HepG2 (cell line): ENCODE measurements around the gene CSTF1. TPM values are rescaled to one million over a fixed set of nuclear protein-coding genes. Genes with fewer than 3 reads are reported as not detected.
A peak's percentile ranks its signal among the peaks of the same experiment; 100 is the strongest.

Source experiments
- ATM ChIP-seq: fragments of 450-650 bp; IDR thresholded peaks from 2 replicates; pipeline ENCODE4 v1.7.1; 2017; ENCODE audit warnings: mild to moderate bottlenecking, borderline replicate concordance
- ETS1 ChIP-seq: sonication (generic); formaldehyde crosslinking; IDR thresholded peaks from 2 replicates; pipeline ENCODE4 v1.4.0; 2020; ENCODE audit warnings: missing genetic modification reagents
- IRX3 ChIP-seq: sonication (generic); formaldehyde crosslinking; IDR thresholded peaks from 2 replicates; pipeline ENCODE4 v1.8.1; 2023; ENCODE audit warnings: mild to moderate bottlenecking, low read depth, missing genetic modification reagents, borderline replicate concordance
- JUND ChIP-seq: sonication (generic); formaldehyde crosslinking; IDR thresholded peaks from 2 replicates; pipeline ENCODE4 v1.8.0; 2022; ENCODE audit warnings: mild to moderate bottlenecking, missing genetic modification reagents
- KDM1A ChIP-seq: IDR thresholded peaks from 2 replicates; pipeline ENCODE4 v1.6.1; 2016; ENCODE audit warnings: missing compliant biosample characterization
- NFKB2 ChIP-seq: sonication (generic); formaldehyde crosslinking; IDR thresholded peaks from 2 replicates; pipeline ENCODE4 v1.4.0; 2020; ENCODE audit warnings: missing genetic modification reagents, borderline replicate concordance
- NFKBIZ ChIP-seq: IDR thresholded peaks from 2 replicates; pipeline ENCODE4 v1.6.1; 2018; ENCODE audit warnings: missing genetic modification reagents, missing compliant biosample characterization
- PBX3 ChIP-seq: sonication (generic); formaldehyde crosslinking; IDR thresholded peaks from 2 replicates; pipeline ENCODE4 v1.8.1; 2023; ENCODE audit warnings: missing genetic modification reagents, inconsistent platforms, borderline replicate concordance
- PRDM10 ChIP-seq: sonication (generic); formaldehyde crosslinking; IDR thresholded peaks from 2 replicates; pipeline ENCODE4 v1.4.0; 2020; ENCODE audit warnings: low read depth, missing genetic modification reagents
- RFXAP ChIP-seq: sonication (generic); formaldehyde crosslinking; IDR thresholded peaks from 2 replicates; pipeline ENCODE4 v1.4.0; 2020; ENCODE audit warnings: missing genetic modification reagents, borderline replicate concordance
- ZBTB40 ChIP-seq, 2 experiments: fragments of 450-650 bp in 1 of 2; sonication (generic) in 1 of 2; formaldehyde crosslinking in 1 of 2; IDR thresholded peaks; 2 replicates each; pipeline versions ENCODE4 v1.6.1 to v1.8.0; 2016 to 2022; ENCODE audit warnings: antibody characterized with exemption in 1 of 2, mild to moderate bottlenecking in 1 of 2, missing genetic modification reagents in 1 of 2
- polyA plus RNA-seq, 8 experiments: library from polyadenylated mRNA; depleted of rRNA in 3 of 8; stranded (reverse) in 7 of 8; unstranded in 1 of 8; fragments of >200 nt; fragmentation: Illumina TruSeq in 4 of 8; extraction: Trizol in 4 of 8; gene quantifications; 2 replicates each; pipeline versions ENCODE4 v1.2.1 to v1.2.3, GENCODE V29; 2011 to 2016; ENCODE audit warnings: low read depth in 4 of 8, missing spikeins in 1 of 8, mixed read lengths in 1 of 8; ENCODE audit not compliant: insufficient read depth in 1 of 8
- total RNA-seq, 5 experiments: library from RNA; depleted of rRNA; stranded (reverse); fragments of >200 nt; fragmentation: Illumina TruSeq; extraction: Trizol; gene quantifications; 2 replicates each; pipeline ENCODE4 v1.2.3, GENCODE V29; 2016; ENCODE audit warnings: low read depth in 1 of 5

Gene CSTF1
- total and polyA plus RNA-seq, 2 of the 13 experiments (the other 11 are each of a cell fraction or from before 2014, with no cell fraction given), result 70.9 to 100 TPM

- no peak; the same call in 1 of the 2 replicates for TF ChIP-seq PRDM10 (CRISPR knock-in tag)
- no peak for TF ChIP-seq ZBTB40 (IDR thresholded peaks at IDR 0.05)
- TF ChIP-seq ZBTB40 (CRISPR knock-in tag; IDR thresholded peaks at IDR 0.05), result peak; percentile 76
- TF ChIP-seq NFKBIZ (CRISPR knock-in tag), result no peak
- no peak for TF ChIP-seq ATM
- no peak for TF ChIP-seq JUND
- no peak; the same call in 1 of the 2 replicates for TF ChIP-seq KDM1A (CRISPR knock-in tag)
- 0 out of 2 replicates have a peak, but pooled peaks have one; percentile 30 for TF ChIP-seq RFXAP (CRISPR knock-in tag)
- TF ChIP-seq PBX3, result 0 out of 2 replicates have a peak, but pooled peaks have one; percentile 46
- TF ChIP-seq ETS1, result no peak
- TF ChIP-seq IRX3 (CRISPR knock-in tag), result 0 out of 2 replicates have a peak, but pooled peaks have one; percentile 94
- TF ChIP-seq NFKB2 (CRISPR knock-in tag), result peak; percentile 73; the same call in 1 of the 2 replicates
Measured at GRCh38 chr20:56359212-56360132, 33.0 kb upstream of the CSTF1 start (continued).
